Measurements from ENCODE around the gene TRH. TPM values are rescaled to one million over a fixed set of nuclear protein-coding genes. Genes with fewer than 3 reads are reported as not detected.
A peak's percentile ranks its signal among the peaks of the same experiment; 100 is the strongest.

TRH gene
- not detected for total RNA-seq (2021; fragmentation: NEBNext Ultra II Directional; extraction: Animal tissue kit (Norgen Biotek cat#: 25700))
- long read RNA-seq: 0 reads

GRCh38 chr3:129974564-129974832 is at the start of gene TRH:
TSS of gene TRH (plus strand) at chr3:129974720. CDS start at chr3:129975817, 1,097 bp downstream.
- no peak within 1 kb of the TSS; the same call in 1 of the 2 replicates for H3K4me3 Mint-ChIP-seq
- no peak for DNase-seq
- H3K4me1 Mint-ChIP-seq (ENCODE audit: low read depth): no peaks in the 10 kb centered on the region
- H3K9me3 Mint-ChIP-seq: no peaks in the 10 kb centered on the region
- no peak within 1 kb of the TSS for H3K27ac Mint-ChIP-seq
- no peaks in the 10 kb centered on the region for H3K36me3 Mint-ChIP-seq (ENCODE audit: low read depth)
- H3K27me3 Mint-ChIP-seq (ENCODE audit: insufficient read depth): peaks cover 62% of the 10 kb centered on the region
- TF ChIP-seq CTCF (IDR thresholded peaks at IDR 0.05): no peak

- H3K4me3 Mint-ChIP-seq: no peak overlapping the region
- no peaks in the 10 kb centered on the region for H3K4me1 Mint-ChIP-seq (ENCODE audit: low read depth)
- peaks cover 12% of the 10 kb centered on the region for H3K27me3 Mint-ChIP-seq (ENCODE audit: insufficient read depth)
- DNase-seq: no peak
- H3K27ac Mint-ChIP-seq: no peak overlapping the region
- no peak for TF ChIP-seq CTCF (IDR thresholded peaks at IDR 0.05)
- peaks cover 13% of the 10 kb centered on the region for H3K36me3 Mint-ChIP-seq (ENCODE audit: low read depth)
- peaks cover 22% of the 10 kb centered on the region for H3K9me3 Mint-ChIP-seq
These were observed 47.4 kb upstream of the TRH start for GRCh38 chr3:129927072-129927471.

GRCh38 chr3:129929383-129929782 is 45.1 kb upstream of the TRH start:
- TF ChIP-seq CTCF (IDR thresholded peaks at IDR 0.05): no peak
- no peak for DNase-seq

GRCh38 chr3:129933471-129933870 is 41.0 kb upstream of the TRH start:
- H3K4me1 Mint-ChIP-seq (ENCODE audit: low read depth): peaks cover 14% of the 10 kb centered on the region
- no peak overlapping the region for H3K4me3 Mint-ChIP-seq
- H3K9me3 Mint-ChIP-seq: peaks cover 12% of the 10 kb centered on the region
- no peak for TF ChIP-seq CTCF (IDR thresholded peaks at IDR 0.05)
- no peak for DNase-seq
- H3K36me3 Mint-ChIP-seq (ENCODE audit: low read depth): peaks cover 13% of the 10 kb centered on the region
- peaks cover 3% of the 10 kb centered on the region; the same call in 1 of the 2 replicates for H3K27me3 Mint-ChIP-seq (ENCODE audit: insufficient read depth)
- H3K27ac Mint-ChIP-seq: no peak overlapping the region

More at GRCh38 chr3:129929383-129929782, 45.1 kb upstream of the TRH start:
- H3K9me3 Mint-ChIP-seq: peaks cover 18% of the 10 kb centered on the region
- H3K27ac Mint-ChIP-seq: no peak overlapping the region
- H3K4me3 Mint-ChIP-seq: no peak overlapping the region
- peaks cover 12% of the 10 kb centered on the region for H3K27me3 Mint-ChIP-seq (ENCODE audit: insufficient read depth)
- peaks cover 3% of the 10 kb centered on the region; the same call in 1 of the 2 replicates for H3K4me1 Mint-ChIP-seq (ENCODE audit: low read depth)
- peaks cover 13% of the 10 kb centered on the region for H3K36me3 Mint-ChIP-seq (ENCODE audit: low read depth)

GRCh38 chr3:129934234-129935123 is 40.0 kb upstream of the TRH start:
- Mint-ChIP-seq H3K9me3 (peaks cover 9% of the 10 kb centered on the region), H3K4me1 (ENCODE audit: low read depth) (peaks cover 14% of the 10 kb centered on the region), H3K27me3 (ENCODE audit: insufficient read depth) (peaks cover 3% of the 10 kb centered on the region), H3K36me3 (ENCODE audit: low read depth) (peaks cover 9% of the 10 kb centered on the region), H3K4me3 (peak overlapping the region; percentile 65; the same call in 1 of the 2 replicates), H3K27ac (no peak overlapping the region)
- DNase-seq: no peak
- peak; percentile 98 for TF ChIP-seq CTCF (IDR thresholded peaks at IDR 0.05)
